Gastrocnemius medialis (tissue), 4 donors: ENCODE measurements around the gene LGALS9. TPM values are rescaled to one million over a fixed set of nuclear protein-coding genes. Genes with fewer than 3 reads are reported as not detected.
"Not testable (repeated sequence)": the region's sequence is repeated elsewhere in the genome, so short reads cannot be mapped to it uniquely, and the experiment has no call there.

Source experiments
- ATAC-seq, 2 donors: fragments of 150-250 bp; one replicate each; pipeline ENCODE4 v1.9.1; 2016
- DNase-seq, 2 donors: peaks; one replicate each; pipeline ENCODE4 v3.0.0-alpha.2; 2019
- H3K27ac ChIP-seq, 4 donors: fragments of 200-600 bp; sonication (generic); 1 replicate in 1 of 4; 2 replicates in 3 of 4; pipeline ENCODE4 v1.5.1; 2016 to 2018; ENCODE audit warnings: mild to moderate bottlenecking in 2 of 4, moderate library complexity in 1 of 4
- H3K27me3 ChIP-seq, 3 donors: fragments of 200-600 bp; sonication (generic) in 2 of 3; 1 replicate in 1 of 3; 2 replicates in 2 of 3; pipeline versions ENCODE4 v1.5.1 to v1.6.0; 2016 to 2019; ENCODE audit warnings: mild to moderate bottlenecking in 1 of 3, moderate library complexity in 1 of 3
- H3K36me3 ChIP-seq, 2 donors: fragments of 200-600 bp; sonication (generic) in 1 of 2; one replicate each; pipeline ENCODE4 v1.5.1; 2017 to 2018
- H3K4me1 ChIP-seq, 2 donors: fragments of 200-600 bp; sonication (generic) in 1 of 2; one replicate each; pipeline ENCODE4 v1.5.1; 2016 to 2017; ENCODE audit warnings: mild to moderate bottlenecking in 2 of 2
- H3K4me3 ChIP-seq, 4 donors: fragments of 200-600 bp; sonication (generic) in 3 of 4; 1 replicate in 1 of 4; 2 replicates in 3 of 4; pipeline ENCODE4 v1.5.1; 2016 to 2019; ENCODE audit warnings: mild to moderate bottlenecking in 2 of 4
- H3K9me3 ChIP-seq, 3 donors: fragments of 200-600 bp; sonication (generic) in 2 of 3; 1 replicate in 1 of 3; 2 replicates in 2 of 3; pipeline ENCODE4 v1.5.1; 2016 to 2019
- POLR2A ChIP-seq, 2 donors: fragments of 450-650 bp; IDR thresholded peaks; one replicate each; pipeline ENCODE4 v1.6.1; 2017; ENCODE audit warnings: antibody characterized with exemption in 2 of 2, mild to moderate bottlenecking in 2 of 2, moderate library complexity in 2 of 2
- in situ Hi-C, 4 donors: fragments of 200-750 bp; cut with MboI; loops; one replicate each; pipeline versions ENCODE4 v1.15.0 to v1.8.0; 2017; ENCODE audit warnings: low sequenced_read_pairs in 4 of 4
- intact Hi-C: fragments of 100-400 bp; cut with DNase I; formaldehyde crosslinking; loops from one replicate; pipeline ENCODE4 v1.15.1; 2023; ENCODE audit warnings: low total_unique reads
- total RNA-seq, 4 donors: library from RNA; depleted of rRNA; stranded (reverse); fragments of >200 nt; gene quantifications; one replicate each; pipeline versions ENCODE4 v1.1.0 to v1.2.3, GENCODE V29; 2016
- TF ChIP-seq, protein P1 (sequence below), 5 experiments: fragments of 450-650 bp in 3 of 5; fragments of 200-600 bp in 2 of 5; sonication (generic) in 2 of 5; IDR thresholded peaks in 4 of 5; conservative IDR thresholded peaks in 1 of 5; 1 replicate in 4 of 5; 2 replicates in 1 of 5; pipeline ENCODE4 v1.5.1; 2016 to 2019; ENCODE audit warnings: antibody characterized with exemption in 5 of 5, mild to moderate bottlenecking in 3 of 5, moderate library complexity in 3 of 5

The LGALS9 gene
- total RNA-seq, 4 donors from 2014 or later = 2.4 to 20.3 (median 6.1) TPM

DNA sequence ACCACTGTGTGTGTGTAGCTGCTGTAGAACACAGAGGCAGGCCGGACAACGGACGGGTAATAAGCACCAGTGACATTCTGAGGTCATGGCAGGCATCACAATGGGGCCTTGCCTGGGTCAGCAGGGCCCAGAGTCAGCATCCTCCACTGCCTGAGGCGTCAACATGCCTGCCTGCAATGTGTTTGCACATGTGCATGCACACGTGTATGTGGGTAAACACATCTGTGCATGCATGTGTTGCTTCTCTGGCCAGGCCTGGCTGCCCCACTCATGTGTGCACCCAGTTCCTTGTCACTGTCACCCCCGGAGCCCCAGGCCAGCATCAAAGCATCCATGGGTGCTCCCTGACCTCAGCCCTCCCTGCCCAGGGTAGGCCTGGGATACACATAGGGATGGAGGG is 43.3 kb downstream of the LGALS9 start:
- Histone ChIP-seq H3K9me3 (no peaks in the 10 kb centered on the region), H3K27ac (no peak overlapping the region), H3K4me3 (no peak overlapping the region), H3K36me3 (no peaks in the 10 kb centered on the region), H3K4me1 (no peaks in the 10 kb centered on the region), H3K27me3 (no peaks in the 10 kb centered on the region)
- in situ Hi-C loops (loop anchor here in 2 of 4 donors (25.0 kb wide), 2 partner anchors 88 to 213 kb away; partner anchors contain the start of gene LYRM9 (in 1 of the 2)), intact Hi-C loops (no loop called here)
- no peak for TF ChIP-seq POLR2A (IDR thresholded peaks at IDR 0.05)
- TF ChIP-seq, protein P1, sequence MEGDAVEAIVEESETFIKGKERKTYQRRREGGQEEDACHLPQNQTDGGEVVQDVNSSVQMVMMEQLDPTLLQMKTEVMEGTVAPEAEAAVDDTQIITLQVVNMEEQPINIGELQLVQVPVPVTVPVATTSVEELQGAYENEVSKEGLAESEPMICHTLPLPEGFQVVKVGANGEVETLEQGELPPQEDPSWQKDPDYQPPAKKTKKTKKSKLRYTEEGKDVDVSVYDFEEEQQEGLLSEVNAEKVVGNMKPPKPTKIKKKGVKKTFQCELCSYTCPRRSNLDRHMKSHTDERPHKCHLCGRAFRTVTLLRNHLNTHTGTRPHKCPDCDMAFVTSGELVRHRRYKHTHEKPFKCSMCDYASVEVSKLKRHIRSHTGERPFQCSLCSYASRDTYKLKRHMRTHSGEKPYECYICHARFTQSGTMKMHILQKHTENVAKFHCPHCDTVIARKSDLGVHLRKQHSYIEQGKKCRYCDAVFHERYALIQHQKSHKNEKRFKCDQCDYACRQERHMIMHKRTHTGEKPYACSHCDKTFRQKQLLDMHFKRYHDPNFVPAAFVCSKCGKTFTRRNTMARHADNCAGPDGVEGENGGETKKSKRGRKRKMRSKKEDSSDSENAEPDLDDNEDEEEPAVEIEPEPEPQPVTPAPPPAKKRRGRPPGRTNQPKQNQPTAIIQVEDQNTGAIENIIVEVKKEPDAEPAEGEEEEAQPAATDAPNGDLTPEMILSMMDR (IDR thresholded peaks at IDR 0.05 in 4 of 5, conservative IDR thresholded peaks at IDR 0.05 in 1 of 5) = no peak
- ATAC-seq = no peak
- no peak for DNase-seq

- H3K27ac ChIP-seq = no peak overlapping the region
- no peaks in the 10 kb centered on the region for H3K4me1 ChIP-seq
- intact Hi-C loops = no loop called here
- no peaks in the 10 kb centered on the region for H3K9me3 ChIP-seq
- no peak for ATAC-seq
- TF ChIP-seq POLR2A (IDR thresholded peaks at IDR 0.05) = no peak
- TF ChIP-seq, protein P1 (IDR thresholded peaks at IDR 0.05 in 4 of 5, conservative IDR thresholded peaks at IDR 0.05 in 1 of 5) = no peak
- no peak for DNase-seq
- H3K27me3 ChIP-seq = peaks cover 0 to 5% (median 0%) of the 10 kb centered on the region in 3 donors
- in situ Hi-C loops = no loop called here
- no peak overlapping the region for H3K4me3 ChIP-seq
- no peaks in the 10 kb centered on the region for H3K36me3 ChIP-seq
Measured at GRCh38 chr17:27677191-27677590, 46.2 kb downstream of the LGALS9 start.

DNA sequence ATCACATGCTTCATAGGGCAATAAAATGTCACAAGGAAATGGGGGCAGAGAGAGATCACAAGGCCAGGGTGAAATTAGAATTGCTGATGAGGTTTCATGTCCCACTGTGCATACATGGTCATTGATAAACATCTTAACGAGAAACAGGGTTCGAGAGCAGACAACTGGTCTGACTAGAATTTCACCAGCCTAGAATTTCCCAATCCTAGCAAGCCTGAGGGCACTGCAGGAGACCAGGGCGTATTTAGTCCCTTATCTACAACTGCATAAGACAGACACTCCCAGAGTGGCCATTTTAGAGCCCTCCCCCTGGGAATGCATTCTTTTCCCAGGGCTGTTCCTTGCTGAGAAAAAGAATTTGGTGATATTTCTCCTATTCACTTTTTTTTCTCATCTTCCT is 55.3 kb downstream of the LGALS9 start:
- H3K27me3 ChIP-seq, DNase-seq, H3K9me3 ChIP-seq, H3K4me1 ChIP-seq, intact Hi-C loops, H3K4me3 ChIP-seq, in situ Hi-C loops, H3K27ac ChIP-seq, ATAC-seq, H3K36me3 ChIP-seq: not testable (repeated sequence)

- DNase-seq (no peak), ATAC-seq (no peak)
- TF ChIP-seq, protein P1 (IDR thresholded peaks at IDR 0.05 in 4 of 5, conservative IDR thresholded peaks at IDR 0.05 in 1 of 5) = no peak
- TF ChIP-seq POLR2A (IDR thresholded peaks at IDR 0.05) = no peak
Measured at GRCh38 chr17:27690882-27691281, 59.9 kb downstream of the LGALS9 start.

GRCh38 chr17:27695254-27695814 is 64.3 kb downstream of the LGALS9 start:
- intact Hi-C loops, in situ Hi-C loops, H3K4me1 ChIP-seq, H3K4me3 ChIP-seq, ATAC-seq, H3K9me3 ChIP-seq, DNase-seq, H3K27me3 ChIP-seq, H3K27ac ChIP-seq, H3K36me3 ChIP-seq: not testable (repeated sequence)

More at GRCh38 chr17:27690882-27691281, 59.9 kb downstream of the LGALS9 start:
- H3K4me1 ChIP-seq = no peaks in the 10 kb centered on the region
- in situ Hi-C loops = no loop called here
- no peak overlapping the region for H3K27ac ChIP-seq
- intact Hi-C loops = no loop called here
- H3K27me3 ChIP-seq = no peaks in the 10 kb centered on the region
- no peaks in the 10 kb centered on the region for H3K36me3 ChIP-seq
- no peaks in the 10 kb centered on the region for H3K9me3 ChIP-seq
- H3K4me3 ChIP-seq = no peak overlapping the region

Other genes starting within 250 kb of the LGALS9 start
- gene KSR1, start 174.7 kb upstream of the LGALS9 start, total RNA-seq = 10 to 100 TPM; 10.4 to 17.7 (median 13.2) TPM
- gene NOS2, start 169.3 kb downstream of the LGALS9 start, total RNA-seq = under 1 TPM in 3 of 4 donors, not detected in 1; 0.07 to 0.68 (median 0.31) TPM